Measurements from ENCODE around the gene EPS8. TPM values are rescaled to one million over a fixed set of nuclear protein-coding genes. Genes with fewer than 3 reads are reported as not detected.

The EPS8 gene
- polyA plus RNA-seq, 1 donor (not counting 4 experiments of a cell fraction or from before 2014, with no cell fraction given), result 4.0 TPM

DNA sequence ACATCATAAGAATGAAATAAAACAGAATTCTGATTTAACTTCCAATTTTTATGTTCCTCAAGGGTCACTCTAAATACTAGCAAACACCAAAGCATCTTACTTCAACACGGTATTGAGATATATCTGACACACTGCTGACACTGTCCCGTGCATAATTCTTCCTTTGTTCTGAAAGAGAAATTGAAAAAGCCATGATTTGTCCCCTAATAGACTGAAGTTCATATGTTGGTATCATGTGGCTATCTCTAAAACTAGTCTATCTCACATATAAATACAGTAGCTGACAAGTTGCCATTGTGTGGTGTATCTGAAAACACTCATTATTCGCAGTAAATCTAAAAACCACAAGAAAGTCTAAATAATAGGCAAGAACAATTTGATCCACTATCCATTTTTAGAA lies 118.4 kb downstream of the EPS8 start:
- dilution Hi-C loops (cut with MboI; ENCODE audit: extremely low pct_ligation_motif_present, low sequenced_read_pairs), result no loop called here
- no peak overlapping the region for H3K4me3 ChIP-seq (ENCODE audit: control insufficient read depth in 2 of 3, extremely low read depth in 1 of 3, insufficient read depth in 2 of 3, low read depth in 1 of 3, low read length in 3 of 3)
- DNase-seq (ENCODE audit: low read depth, low spot score) (no peak), FAIRE-seq (no peak)
- no peaks in the 10 kb centered on the region for H3K36me3 ChIP-seq (ENCODE audit: control insufficient read depth in 2 of 2, extremely low read depth in 1 of 2, insufficient read depth in 2 of 2, low read length in 2 of 2)
- H4K20me1 ChIP-seq (ENCODE audit: control insufficient read depth, extremely low read depth, insufficient read depth, low read length), result no peaks in the 10 kb centered on the region
- no peak overlapping the region for H3K9ac ChIP-seq (ENCODE audit: control insufficient read depth, extremely low read depth, insufficient read depth, low read length)
- H3K79me2 ChIP-seq (ENCODE audit: control insufficient read depth, insufficient read depth, low read length), result no peaks in the 10 kb centered on the region
- no peak overlapping the region for H2AFZ ChIP-seq (ENCODE audit: control insufficient read depth, low read length)
- no peak overlapping the region for H3K27ac ChIP-seq (ENCODE audit: control insufficient read depth, insufficient read depth, low read length)
- H3K9me3 ChIP-seq (ENCODE audit: control insufficient read depth, low read depth, low read length), result no peaks in the 10 kb centered on the region
- no peaks in the 10 kb centered on the region for H3K4me1 ChIP-seq (ENCODE audit: control insufficient read depth, extremely low read depth, insufficient read depth, low read length)
- no peaks in the 10 kb centered on the region for H3K27me3 ChIP-seq (ENCODE audit: control insufficient read depth, extremely low read depth, insufficient read depth, low read length)
- TF ChIP-seq, protein P1, sequence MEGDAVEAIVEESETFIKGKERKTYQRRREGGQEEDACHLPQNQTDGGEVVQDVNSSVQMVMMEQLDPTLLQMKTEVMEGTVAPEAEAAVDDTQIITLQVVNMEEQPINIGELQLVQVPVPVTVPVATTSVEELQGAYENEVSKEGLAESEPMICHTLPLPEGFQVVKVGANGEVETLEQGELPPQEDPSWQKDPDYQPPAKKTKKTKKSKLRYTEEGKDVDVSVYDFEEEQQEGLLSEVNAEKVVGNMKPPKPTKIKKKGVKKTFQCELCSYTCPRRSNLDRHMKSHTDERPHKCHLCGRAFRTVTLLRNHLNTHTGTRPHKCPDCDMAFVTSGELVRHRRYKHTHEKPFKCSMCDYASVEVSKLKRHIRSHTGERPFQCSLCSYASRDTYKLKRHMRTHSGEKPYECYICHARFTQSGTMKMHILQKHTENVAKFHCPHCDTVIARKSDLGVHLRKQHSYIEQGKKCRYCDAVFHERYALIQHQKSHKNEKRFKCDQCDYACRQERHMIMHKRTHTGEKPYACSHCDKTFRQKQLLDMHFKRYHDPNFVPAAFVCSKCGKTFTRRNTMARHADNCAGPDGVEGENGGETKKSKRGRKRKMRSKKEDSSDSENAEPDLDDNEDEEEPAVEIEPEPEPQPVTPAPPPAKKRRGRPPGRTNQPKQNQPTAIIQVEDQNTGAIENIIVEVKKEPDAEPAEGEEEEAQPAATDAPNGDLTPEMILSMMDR (optimal IDR thresholded peaks at IDR 0.05 in 1 of 3, IDR thresholded peaks at IDR 0.05 in 1 of 3, conservative IDR thresholded peaks at IDR 0.05 in 1 of 3; ENCODE audit: extremely low read depth in 1 of 3, insufficient read depth in 2 of 3, low read length in 3 of 3), result no peak
- TF ChIP-seq EZH2 (IDR thresholded peaks at IDR 0.05; ENCODE audit: low read length), result no peak
- H3K9me1 ChIP-seq (ENCODE audit: control insufficient read depth, extremely low read depth, insufficient read depth, low read length), result no peaks in the 10 kb centered on the region
- H3K4me2 ChIP-seq (ENCODE audit: control insufficient read depth, extremely low read depth, insufficient read depth, low read depth, low read length), result no peak overlapping the region

DNA sequence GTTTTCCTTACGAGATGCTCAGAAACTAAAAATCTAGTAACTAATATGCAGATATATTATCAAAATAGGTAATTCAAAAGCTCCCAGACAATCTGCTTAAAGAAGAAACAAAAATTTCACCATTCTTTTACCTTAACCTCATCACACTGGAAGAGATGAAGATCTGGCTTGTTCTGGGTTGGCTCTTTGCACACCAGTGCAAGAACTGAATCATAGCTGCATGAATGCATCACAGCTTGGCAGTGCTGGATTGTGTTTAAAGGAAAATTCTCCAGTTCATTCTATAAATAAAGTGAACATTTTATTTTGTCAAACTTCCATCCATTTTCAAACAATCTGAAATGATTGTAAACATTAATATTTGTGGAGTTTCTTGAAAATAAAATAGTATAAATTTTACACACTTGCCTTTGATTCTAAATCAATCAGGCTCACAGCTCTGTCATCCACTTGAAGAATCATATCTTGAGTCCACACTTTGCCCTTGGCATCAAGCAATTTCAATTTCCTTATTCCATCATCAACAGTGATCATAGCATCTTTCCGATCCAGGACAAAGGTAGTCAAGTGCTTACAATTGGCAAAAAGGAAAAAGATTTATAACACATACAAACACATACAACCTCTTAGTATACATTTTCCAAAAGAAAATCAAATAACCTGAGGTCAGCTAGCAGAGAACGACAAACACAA lies 119.8 kb downstream of the EPS8 start:
- Histone ChIP-seq H3K9ac (ENCODE audit: control insufficient read depth, extremely low read depth, insufficient read depth, low read length) (no peak overlapping the region), H3K9me1 (ENCODE audit: control insufficient read depth, extremely low read depth, insufficient read depth, low read length) (no peaks in the 10 kb centered on the region), H3K27ac (ENCODE audit: control insufficient read depth, insufficient read depth, low read length) (no peak overlapping the region), H3K27me3 (ENCODE audit: control insufficient read depth, extremely low read depth, insufficient read depth, low read length) (no peaks in the 10 kb centered on the region), H3K79me2 (ENCODE audit: control insufficient read depth, insufficient read depth, low read length) (no peaks in the 10 kb centered on the region), H2AFZ (ENCODE audit: control insufficient read depth, low read length) (no peak overlapping the region), H3K36me3 (ENCODE audit: control insufficient read depth in 2 of 2, extremely low read depth in 1 of 2, insufficient read depth in 2 of 2, low read length in 2 of 2) (no peaks in the 10 kb centered on the region), H3K4me2 (ENCODE audit: control insufficient read depth, extremely low read depth, insufficient read depth, low read depth, low read length) (no peak overlapping the region), H3K4me3 (ENCODE audit: control insufficient read depth in 2 of 3, extremely low read depth in 1 of 3, insufficient read depth in 2 of 3, low read depth in 1 of 3, low read length in 3 of 3) (no peak overlapping the region), H3K4me1 (ENCODE audit: control insufficient read depth, extremely low read depth, insufficient read depth, low read length) (no peaks in the 10 kb centered on the region), H4K20me1 (ENCODE audit: control insufficient read depth, extremely low read depth, insufficient read depth, low read length) (no peaks in the 10 kb centered on the region), H3K9me3 (ENCODE audit: control insufficient read depth, low read depth, low read length) (no peaks in the 10 kb centered on the region)
- TF ChIP-seq, protein P1 (optimal IDR thresholded peaks at IDR 0.05 in 1 of 3, IDR thresholded peaks at IDR 0.05 in 1 of 3, conservative IDR thresholded peaks at IDR 0.05 in 1 of 3; ENCODE audit: extremely low read depth in 1 of 3, insufficient read depth in 2 of 3, low read length in 3 of 3), result no peak
- TF ChIP-seq EZH2 (IDR thresholded peaks at IDR 0.05; ENCODE audit: low read length), result no peak
- FAIRE-seq (no peak), DNase-seq (ENCODE audit: low read depth, low spot score) (no peak)
- dilution Hi-C loops (cut with MboI; ENCODE audit: extremely low pct_ligation_motif_present, low sequenced_read_pairs), result no loop called here
